ENCODE measurements around the gene RAP1GAP2.
A peak's percentile ranks its signal among the peaks of the same experiment; 100 is the strongest.
"Not testable (repeated sequence)": the region's sequence is repeated elsewhere in the genome, so short reads cannot be mapped to it uniquely, and the experiment has no call there.

The RAP1GAP2 gene

GRCh38 chr17:3043737-3044365, 247.6 kb downstream of the RAP1GAP2 start:
- peaks cover 17% of the 10 kb centered on the region for H3K9me3 ChIP-seq (ENCODE audit: insufficient read depth, low read depth, low read length)
- no peaks in the 10 kb centered on the region for H3K36me3 ChIP-seq (ENCODE audit: insufficient read depth, low read length)
- no peaks in the 10 kb centered on the region for H3K4me1 ChIP-seq (ENCODE audit: insufficient read depth, low read length)
- H3K4me3 ChIP-seq (ENCODE audit: low read length) = no peak overlapping the region
- no peak overlapping the region for H3K9ac ChIP-seq (ENCODE audit: low read depth, low read length)
- no peak overlapping the region for H3K27ac ChIP-seq (ENCODE audit: low read depth, low read length)
- H3K27me3 ChIP-seq (ENCODE audit: insufficient read depth, low read length) = no peaks in the 10 kb centered on the region
- 56% methylated on average over 11 of the region's 11 CpGs for WGBS

- Histone ChIP-seq H3K4me3 (ENCODE audit: low read length) (no peak overlapping the region), H3K36me3 (ENCODE audit: insufficient read depth, low read length) (no peaks in the 10 kb centered on the region), H3K9ac (ENCODE audit: low read depth, low read length) (no peak overlapping the region), H3K9me3 (ENCODE audit: insufficient read depth, low read depth, low read length) (peaks cover 17% of the 10 kb centered on the region), H3K27ac (ENCODE audit: low read depth, low read length) (no peak overlapping the region), H3K27me3 (ENCODE audit: insufficient read depth, low read length) (no peaks in the 10 kb centered on the region), H3K4me1 (ENCODE audit: insufficient read depth, low read length) (0 out of 2 replicates have a peak, but pooled peaks cover 3% of the 10 kb centered on the region)
- 75% methylated on average over 1 of the region's 3 CpGs for WGBS
Measured at GRCh38 chr17:3046753-3047152, 250.5 kb downstream of the RAP1GAP2 start.

GRCh38 chr17:3048727-3049471, 252.7 kb downstream of the RAP1GAP2 start:
- Histone ChIP-seq H3K4me1 (ENCODE audit: insufficient read depth, low read length) (0 out of 2 replicates have a peak, but pooled peaks cover 3% of the 10 kb centered on the region), H3K36me3 (ENCODE audit: insufficient read depth, low read length) (no peaks in the 10 kb centered on the region), H3K9me3 (ENCODE audit: insufficient read depth, low read depth, low read length) (peaks cover 5% of the 10 kb centered on the region), H3K27ac (ENCODE audit: low read depth, low read length) (peak overlapping the region; percentile 54), H3K27me3 (ENCODE audit: insufficient read depth, low read length) (no peaks in the 10 kb centered on the region), H3K4me3 (ENCODE audit: low read length) (peak overlapping the region; percentile 60), H3K9ac (ENCODE audit: low read depth, low read length) (peak overlapping the region; percentile 61)
- WGBS = 2% methylated on average over 50 of the region's 50 CpGs

- 95% methylated on average over 8 of the region's 8 CpGs for WGBS
Measured at GRCh38 chr17:3049705-3050295, 253.6 kb downstream of the RAP1GAP2 start.

GRCh38 chr17:3054868-3055267, 258.6 kb downstream of the RAP1GAP2 start:
- H3K9me3 ChIP-seq (ENCODE audit: insufficient read depth, low read depth, low read length); H3K4me3 ChIP-seq (ENCODE audit: low read length); H3K4me1 ChIP-seq (ENCODE audit: insufficient read depth, low read length); H3K36me3 ChIP-seq (ENCODE audit: insufficient read depth, low read length); H3K9ac ChIP-seq (ENCODE audit: low read depth, low read length); H3K27me3 ChIP-seq (ENCODE audit: insufficient read depth, low read length); H3K27ac ChIP-seq (ENCODE audit: low read depth, low read length): not testable (repeated sequence)
- WGBS = no CpG with 5 or more reads among the region's 2 CpGs

More at GRCh38 chr17:3049705-3050295, 253.6 kb downstream of the RAP1GAP2 start:
- H3K4me3 ChIP-seq (ENCODE audit: low read length) = peak overlapping the region; percentile 60
- no peaks in the 10 kb centered on the region for H3K27me3 ChIP-seq (ENCODE audit: insufficient read depth, low read length)
- no peak overlapping the region for H3K27ac ChIP-seq (ENCODE audit: low read depth, low read length)
- H3K36me3 ChIP-seq (ENCODE audit: insufficient read depth, low read length) = no peaks in the 10 kb centered on the region
- H3K9ac ChIP-seq (ENCODE audit: low read depth, low read length) = 0 out of 2 replicates have a peak overlapping the region, but pooled peaks have one; percentile 48
- H3K4me1 ChIP-seq (ENCODE audit: insufficient read depth, low read length) = 0 out of 2 replicates have a peak, but pooled peaks cover 3% of the 10 kb centered on the region
- no peaks in the 10 kb centered on the region for H3K9me3 ChIP-seq (ENCODE audit: insufficient read depth, low read depth, low read length)

- not testable (repeated sequence) for H3K27ac ChIP-seq (ENCODE audit: low read depth, low read length); H3K4me3 ChIP-seq (ENCODE audit: low read length); H3K4me1 ChIP-seq (ENCODE audit: insufficient read depth, low read length); H3K36me3 ChIP-seq (ENCODE audit: insufficient read depth, low read length); H3K9me3 ChIP-seq (ENCODE audit: insufficient read depth, low read depth, low read length); H3K9ac ChIP-seq (ENCODE audit: low read depth, low read length); H3K27me3 ChIP-seq (ENCODE audit: insufficient read depth, low read length)
- WGBS = 80% methylated on average over 8 of the region's 8 CpGs
Measured at GRCh38 chr17:3062824-3063377, 266.7 kb downstream of the RAP1GAP2 start.

GRCh38 chr17:3063507-3063906, 267.3 kb downstream of the RAP1GAP2 start, which contains the start of gene OR1D5:
Gene OR1D5, minus strand, starts transcription at chr17:3063607. Its CDS starts 0 bp downstream, at chr17:3063607.
- not testable (repeated sequence) for H3K27ac ChIP-seq (ENCODE audit: low read depth, low read length); H3K9me3 ChIP-seq (ENCODE audit: insufficient read depth, low read depth, low read length); H3K9ac ChIP-seq (ENCODE audit: low read depth, low read length); H3K27me3 ChIP-seq (ENCODE audit: insufficient read depth, low read length); H3K36me3 ChIP-seq (ENCODE audit: insufficient read depth, low read length); H3K4me1 ChIP-seq (ENCODE audit: insufficient read depth, low read length); H3K4me3 ChIP-seq (ENCODE audit: low read length)
- WGBS = 100% methylated on average over 1 of the region's 2 CpGs

DNA sequence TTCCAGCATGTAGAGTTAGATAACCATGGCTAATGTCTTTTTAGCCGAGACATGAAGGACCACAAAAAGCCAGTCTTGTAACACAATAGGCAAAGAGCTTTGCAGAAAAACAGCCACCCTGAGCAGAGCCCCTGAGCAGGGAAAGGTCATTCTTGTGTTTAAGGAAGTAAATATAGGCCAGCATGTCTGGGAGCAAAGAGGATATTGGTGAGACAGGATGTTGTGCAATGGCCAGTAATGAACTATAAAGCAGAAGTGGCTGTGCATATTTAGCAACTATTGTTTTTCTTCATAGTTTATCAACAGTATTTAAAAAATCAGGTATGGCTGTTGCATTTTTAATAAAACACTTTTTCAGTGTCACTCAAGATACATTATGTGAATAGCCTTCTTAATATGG, 269.0 kb downstream of the RAP1GAP2 start:
- H3K9me3 ChIP-seq (ENCODE audit: insufficient read depth, low read depth, low read length); H3K4me1 ChIP-seq (ENCODE audit: insufficient read depth, low read length); H3K36me3 ChIP-seq (ENCODE audit: insufficient read depth, low read length); H3K9ac ChIP-seq (ENCODE audit: low read depth, low read length); H3K27ac ChIP-seq (ENCODE audit: low read depth, low read length); H3K27me3 ChIP-seq (ENCODE audit: insufficient read depth, low read length); H3K4me3 ChIP-seq (ENCODE audit: low read length): not testable (repeated sequence)
- WGBS = no CpG with 5 or more reads among the region's 1 CpG

- H3K27ac ChIP-seq (ENCODE audit: low read depth, low read length); H3K36me3 ChIP-seq (ENCODE audit: insufficient read depth, low read length); H3K9me3 ChIP-seq (ENCODE audit: insufficient read depth, low read depth, low read length); H3K4me3 ChIP-seq (ENCODE audit: low read length); H3K27me3 ChIP-seq (ENCODE audit: insufficient read depth, low read length); H3K4me1 ChIP-seq (ENCODE audit: insufficient read depth, low read length); H3K9ac ChIP-seq (ENCODE audit: low read depth, low read length): not testable (repeated sequence)
- WGBS = 82% methylated on average over 4 of the region's 4 CpGs
Measured at GRCh38 chr17:3073850-3074249, 277.6 kb downstream of the RAP1GAP2 start.

Data from HUES64 (cell line).